Neutrophil (primary cell): Measurements from ENCODE around the gene DLD.
"Not testable (repeated sequence)": the region's sequence is repeated elsewhere in the genome, so short reads cannot be mapped to it uniquely, and the experiment has no call there.

ENCODE experiments used
- H3K27ac ChIP-seq: fragments of 200-600 bp; sonication (generic); 2 replicates; pipeline ENCODE4 v1.5.1; 2016; ENCODE audit warnings: mild to moderate bottlenecking, moderate library complexity
- H3K27me3 ChIP-seq: fragments of 200-600 bp; sonication (generic); 2 replicates; pipeline ENCODE4 v1.6.0; 2016; ENCODE audit warnings: mild to moderate bottlenecking
- H3K36me3 ChIP-seq: fragments of 200-600 bp; sonication (generic); 2 replicates; pipeline ENCODE4 v1.5.1; 2017
- H3K4me1 ChIP-seq, 2 experiments: fragments of 200-600 bp in 1 of 2; sonication (generic) in 1 of 2; 1 replicate in 1 of 2; 2 replicates in 1 of 2; pipeline versions ENCODE4 v1.5.1 to v1.6.1; 2013 to 2016; ENCODE audit warnings: low read depth in 1 of 2, low read length in 1 of 2, mild to moderate bottlenecking in 1 of 2, moderate library complexity in 1 of 2; ENCODE audit not compliant: control insufficient read depth in 1 of 2, insufficient read depth in 1 of 2
- H3K4me3 ChIP-seq, 2 experiments: fragments of 200-600 bp in 1 of 2; sonication (generic) in 1 of 2; 1 replicate in 1 of 2; 2 replicates in 1 of 2; pipeline ENCODE4 v1.5.1; 2013 to 2016; ENCODE audit warnings: low read depth in 1 of 2, low read length in 1 of 2, mild to moderate bottlenecking in 1 of 2, moderate library complexity in 1 of 2
- H3K9me3 ChIP-seq: fragments of 200-600 bp; sonication (generic); 2 replicates; pipeline ENCODE4 v1.5.1; 2016
- TF ChIP-seq, protein P1 (sequence below): fragments of 200-600 bp; sonication (generic); IDR thresholded peaks from 2 replicates; pipeline ENCODE4 v1.5.1; 2016; ENCODE audit warnings: antibody characterized with exemption

DLD gene

DNA sequence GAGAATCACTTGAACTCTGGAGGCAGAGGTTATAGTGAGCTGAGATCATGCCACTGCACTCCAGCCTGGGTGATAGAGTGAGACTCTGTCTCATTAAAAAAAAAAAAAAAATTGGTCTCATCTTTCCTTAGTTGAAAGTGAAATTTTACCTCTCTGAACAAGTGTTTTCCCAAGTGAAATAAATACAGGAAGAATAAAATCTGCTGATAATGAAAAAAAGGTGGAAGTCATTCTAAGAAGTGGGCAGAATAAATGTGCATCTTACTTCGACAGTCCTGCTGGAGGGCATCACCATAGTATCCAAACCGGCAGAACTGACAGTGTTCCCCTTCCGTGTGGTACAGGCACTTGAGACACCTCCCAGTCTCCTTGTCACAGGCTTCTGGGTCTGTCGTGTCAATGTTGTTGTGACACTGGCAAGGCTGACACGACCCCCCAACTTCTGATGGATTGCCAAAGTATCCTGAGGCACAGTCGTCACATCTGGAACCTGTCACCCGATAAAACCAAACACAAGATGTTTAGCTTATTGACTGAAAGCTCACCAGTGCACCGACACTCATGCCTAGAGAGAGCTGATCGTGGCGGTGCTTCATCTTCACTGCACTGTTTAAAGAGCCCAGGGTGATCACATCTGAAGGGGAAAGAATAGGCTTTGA, 62.4 kb downstream of the DLD start:
- no peaks in the 10 kb centered on the region for H3K4me1 ChIP-seq
- no peak overlapping the region for H3K4me3 ChIP-seq
- no peaks in the 10 kb centered on the region for H3K9me3 ChIP-seq
- TF ChIP-seq, protein P1, sequence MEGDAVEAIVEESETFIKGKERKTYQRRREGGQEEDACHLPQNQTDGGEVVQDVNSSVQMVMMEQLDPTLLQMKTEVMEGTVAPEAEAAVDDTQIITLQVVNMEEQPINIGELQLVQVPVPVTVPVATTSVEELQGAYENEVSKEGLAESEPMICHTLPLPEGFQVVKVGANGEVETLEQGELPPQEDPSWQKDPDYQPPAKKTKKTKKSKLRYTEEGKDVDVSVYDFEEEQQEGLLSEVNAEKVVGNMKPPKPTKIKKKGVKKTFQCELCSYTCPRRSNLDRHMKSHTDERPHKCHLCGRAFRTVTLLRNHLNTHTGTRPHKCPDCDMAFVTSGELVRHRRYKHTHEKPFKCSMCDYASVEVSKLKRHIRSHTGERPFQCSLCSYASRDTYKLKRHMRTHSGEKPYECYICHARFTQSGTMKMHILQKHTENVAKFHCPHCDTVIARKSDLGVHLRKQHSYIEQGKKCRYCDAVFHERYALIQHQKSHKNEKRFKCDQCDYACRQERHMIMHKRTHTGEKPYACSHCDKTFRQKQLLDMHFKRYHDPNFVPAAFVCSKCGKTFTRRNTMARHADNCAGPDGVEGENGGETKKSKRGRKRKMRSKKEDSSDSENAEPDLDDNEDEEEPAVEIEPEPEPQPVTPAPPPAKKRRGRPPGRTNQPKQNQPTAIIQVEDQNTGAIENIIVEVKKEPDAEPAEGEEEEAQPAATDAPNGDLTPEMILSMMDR: no peak
- peaks cover 21% of the 10 kb centered on the region for H3K27me3 ChIP-seq
- H3K36me3 ChIP-seq: no peaks in the 10 kb centered on the region
- no peak overlapping the region for H3K27ac ChIP-seq

- peaks cover 26% of the 10 kb centered on the region for H3K27me3 ChIP-seq
- no peak overlapping the region for H3K27ac ChIP-seq
- H3K9me3 ChIP-seq: no peaks in the 10 kb centered on the region
- no peaks in the 10 kb centered on the region for H3K36me3 ChIP-seq
- H3K4me1 ChIP-seq: no peaks in the 10 kb centered on the region
- no peak overlapping the region for H3K4me3 ChIP-seq
- TF ChIP-seq, protein P1: no peak
Observed at GRCh38 chr7:107953924-107954303, 62.9 kb downstream of the DLD start.

GRCh38 chr7:107955394-107955793, 64.4 kb downstream of the DLD start:
- Histone ChIP-seq H3K4me1 (no peaks in the 10 kb centered on the region), H3K4me3 (no peak overlapping the region), H3K36me3 (no peaks in the 10 kb centered on the region), H3K27ac (no peak overlapping the region), H3K9me3 (no peaks in the 10 kb centered on the region), H3K27me3 (peaks cover 41% of the 10 kb centered on the region)
- TF ChIP-seq, protein P1: no peak

DNA sequence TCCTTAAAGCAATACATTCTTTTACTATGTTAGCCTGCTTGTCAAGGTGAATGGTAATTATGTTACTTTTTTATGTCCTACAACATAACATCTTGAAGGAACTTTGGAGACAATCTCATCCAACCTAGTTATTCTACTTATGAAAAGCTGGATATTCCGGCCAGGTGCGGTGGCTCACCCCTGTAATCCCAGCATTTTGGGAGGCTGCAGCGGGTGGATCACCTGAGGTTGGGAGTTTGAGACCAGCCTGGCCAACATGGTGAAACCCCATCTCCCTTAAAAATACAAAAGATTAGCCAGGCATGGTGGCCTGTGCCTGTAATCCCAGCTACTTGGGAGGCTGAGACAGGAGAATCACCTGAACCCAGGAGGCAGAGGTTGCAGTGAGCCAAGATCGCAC, 66.0 kb downstream of the DLD start:
- not testable (repeated sequence) for H3K4me1 ChIP-seq, H3K4me3 ChIP-seq, H3K9me3 ChIP-seq, H3K27ac ChIP-seq, H3K36me3 ChIP-seq
- peaks cover 49% of the 10 kb centered on the region for H3K27me3 ChIP-seq

GRCh38 chr7:107957436-107957835, 66.5 kb downstream of the DLD start:
- H3K27ac ChIP-seq: no peak overlapping the region
- H3K27me3 ChIP-seq: peaks cover 49% of the 10 kb centered on the region
- TF ChIP-seq, protein P1: no peak
- H3K36me3 ChIP-seq: no peaks in the 10 kb centered on the region
- no peaks in the 10 kb centered on the region for H3K9me3 ChIP-seq
- H3K4me3 ChIP-seq: no peak overlapping the region
- H3K4me1 ChIP-seq: no peaks in the 10 kb centered on the region

GRCh38 chr7:107958764-107959526, 68.0 kb downstream of the DLD start:
- Histone ChIP-seq H3K36me3 (no peaks in the 10 kb centered on the region), H3K9me3 (no peaks in the 10 kb centered on the region), H3K27me3 (peaks cover 49% of the 10 kb centered on the region), H3K4me1 (no peaks in the 10 kb centered on the region), H3K4me3 (no peak overlapping the region), H3K27ac (no peak overlapping the region)
- TF ChIP-seq, protein P1: no peak
